Liver (tissue), 3 donors: Measurements from ENCODE around the gene GPN1.

Source experiments
- CTCF ChIP-seq: fragments of 150-350 bp; IDR thresholded peaks from 2 replicates; pipeline ENCODE4 v1.5.1; 2017; ENCODE audit warnings: improper control_type of control experiment, low read depth, low read length; ENCODE audit not compliant: missing input control
- GABPA ChIP-seq, 2 donors: IDR thresholded peaks in 1 of 2; conservative IDR thresholded peaks in 1 of 2; 2 replicates each; pipeline ENCODE4 v1.6.1; 2016; ENCODE audit warnings: antibody characterized with exemption in 2 of 2, mild to moderate bottlenecking in 1 of 2, moderate library complexity in 1 of 2
- HNF4G ChIP-seq: IDR thresholded peaks from 2 replicates; pipeline ENCODE4 v1.6.1; 2016; ENCODE audit warnings: antibody characterized with exemption
- JUND ChIP-seq, 2 donors: IDR thresholded peaks; 2 replicates each; pipeline ENCODE4 v1.6.1; 2016; ENCODE audit warnings: antibody characterized with exemption in 2 of 2
- MAX ChIP-seq: IDR thresholded peaks from 2 replicates; pipeline ENCODE4 v1.6.1; 2016; ENCODE audit warnings: antibody characterized with exemption
- RAD21 ChIP-seq, 2 donors: IDR thresholded peaks; 2 replicates each; pipeline ENCODE4 v1.6.1; 2016; ENCODE audit warnings: antibody characterized with exemption in 2 of 2, mild to moderate bottlenecking in 2 of 2
- RXRA ChIP-seq, 2 donors: IDR thresholded peaks; 2 replicates each; pipeline ENCODE4 v1.6.1; 2017 to 2018; ENCODE audit warnings: antibody characterized with exemption in 2 of 2, mild to moderate bottlenecking in 1 of 2
- donor health status: healthy.
- donor health status: healthy.

GRCh38 chr2:27582695-27583389 is 46.0 kb upstream of the GPN1 start, which contains the start of gene ZNF512:
- TF ChIP-seq MAX (peak; percentile 46), HNF4G (no peak), CTCF (no peak), GABPA (IDR thresholded peaks at IDR 0.05 in 1 of 2, conservative IDR thresholded peaks at IDR 0.05 in 1 of 2) (peak; percentile 94 to 96), RAD21 (IDR thresholded peaks at IDR 0.05) (peak in 1 of 2 donors; percentile 22), RXRA (IDR thresholded peaks at IDR 0.05) (peak; percentile 23 to 36), JUND (IDR thresholded peaks at IDR 0.05) (no peak)
